HEK293T (cell line): ENCODE data around the gene U2AF1L4.

Experiments used
- CTCF ChIA-PET: fragments of 350-600 bp; formaldehyde crosslinking; extraction: SDS; loops from one replicate; lab custom pipeline; 2021; ENCODE audit warnings: antibody characterized with exemption, inconsistent platforms; lab: Yijun Ruan, JAX
- POLR2A ChIA-PET: fragments of 350-600 bp; formaldehyde crosslinking; extraction: SDS; loops from one replicate; lab custom pipeline; 2020; ENCODE audit warnings: antibody characterized with exemption, inconsistent platforms; lab: Yijun Ruan, JAX
- DNase-seq: peaks from one replicate; pipeline ENCODE4 v3.0.0; 2012; ENCODE audit warnings: mixed read lengths; ENCODE audit errors: extremely low spot score
- ARNT ChIP-seq: fragments of 450-650 bp; IDR thresholded peaks from 2 replicates; pipeline ENCODE4 v1.6.1; 2017; ENCODE audit warnings: mild to moderate bottlenecking
- BHLHE40 ChIP-seq: fragments of 450-650 bp; IDR thresholded peaks from 2 replicates; pipeline ENCODE4 v1.6.1; 2016; ENCODE audit warnings: mild to moderate bottlenecking, moderate library complexity, borderline replicate concordance
- CTBP1 ChIP-seq: fragments of 450-650 bp; IDR thresholded peaks from 2 replicates; pipeline ENCODE4 v1.6.1; 2016; ENCODE audit warnings: borderline replicate concordance
- ELF4 ChIP-seq: fragments of 450-650 bp; IDR thresholded peaks from 2 replicates; pipeline ENCODE4 v1.6.1; 2017; ENCODE audit warnings: antibody characterized with exemption
- FOXA1 ChIP-seq: fragments of 450-650 bp; IDR thresholded peaks from 2 replicates; pipeline ENCODE4 v1.6.1; 2016; ENCODE audit warnings: mild to moderate bottlenecking
- FOXK2 ChIP-seq: fragments of 450-650 bp; IDR thresholded peaks from 2 replicates; pipeline ENCODE4 v1.6.1; 2016; ENCODE audit warnings: mild to moderate bottlenecking
- FOXM1 ChIP-seq: fragments of 450-650 bp; IDR thresholded peaks from 2 replicates; pipeline ENCODE4 v1.6.1; 2017; ENCODE audit warnings: mild to moderate bottlenecking, borderline replicate concordance
- HDGF ChIP-seq: fragments of 450-650 bp; IDR thresholded peaks from 2 replicates; pipeline ENCODE4 v1.6.1; 2017; ENCODE audit warnings: antibody characterized with exemption, borderline replicate concordance
- L3MBTL2 ChIP-seq: fragments of 450-650 bp; conservative IDR thresholded peaks from 2 replicates; pipeline ENCODE4 v1.6.1; 2016; ENCODE audit warnings: mild to moderate bottlenecking
- LEF1 ChIP-seq: fragments of 450-650 bp; IDR thresholded peaks from 2 replicates; pipeline ENCODE4 v1.6.1; 2017; ENCODE audit warnings: mild to moderate bottlenecking, borderline replicate concordance
- NFRKB ChIP-seq: fragments of 450-650 bp; IDR thresholded peaks from 2 replicates; pipeline ENCODE4 v1.6.1; 2016; ENCODE audit warnings: mild to moderate bottlenecking, moderate library complexity
- SP1 ChIP-seq: fragments of 450-650 bp; IDR thresholded peaks from 2 replicates; pipeline ENCODE4 v1.6.1; 2017
- SUZ12 ChIP-seq: fragments of 450-650 bp; IDR thresholded peaks from 2 replicates; pipeline ENCODE4 v1.6.1; 2016; ENCODE audit warnings: mild to moderate bottlenecking
- TARDBP ChIP-seq: fragments of 450-650 bp; IDR thresholded peaks from 2 replicates; pipeline ENCODE4 v1.6.1; 2016
- ZNF384 ChIP-seq: fragments of 450-650 bp; IDR thresholded peaks from 2 replicates; pipeline ENCODE4 v1.6.1; 2016
- TF ChIP-seq, protein P1 (sequence below): fragments of 450-650 bp; IDR thresholded peaks from 2 replicates; pipeline ENCODE4 v1.6.1; 2016

U2AF1L4 gene

DNA sequence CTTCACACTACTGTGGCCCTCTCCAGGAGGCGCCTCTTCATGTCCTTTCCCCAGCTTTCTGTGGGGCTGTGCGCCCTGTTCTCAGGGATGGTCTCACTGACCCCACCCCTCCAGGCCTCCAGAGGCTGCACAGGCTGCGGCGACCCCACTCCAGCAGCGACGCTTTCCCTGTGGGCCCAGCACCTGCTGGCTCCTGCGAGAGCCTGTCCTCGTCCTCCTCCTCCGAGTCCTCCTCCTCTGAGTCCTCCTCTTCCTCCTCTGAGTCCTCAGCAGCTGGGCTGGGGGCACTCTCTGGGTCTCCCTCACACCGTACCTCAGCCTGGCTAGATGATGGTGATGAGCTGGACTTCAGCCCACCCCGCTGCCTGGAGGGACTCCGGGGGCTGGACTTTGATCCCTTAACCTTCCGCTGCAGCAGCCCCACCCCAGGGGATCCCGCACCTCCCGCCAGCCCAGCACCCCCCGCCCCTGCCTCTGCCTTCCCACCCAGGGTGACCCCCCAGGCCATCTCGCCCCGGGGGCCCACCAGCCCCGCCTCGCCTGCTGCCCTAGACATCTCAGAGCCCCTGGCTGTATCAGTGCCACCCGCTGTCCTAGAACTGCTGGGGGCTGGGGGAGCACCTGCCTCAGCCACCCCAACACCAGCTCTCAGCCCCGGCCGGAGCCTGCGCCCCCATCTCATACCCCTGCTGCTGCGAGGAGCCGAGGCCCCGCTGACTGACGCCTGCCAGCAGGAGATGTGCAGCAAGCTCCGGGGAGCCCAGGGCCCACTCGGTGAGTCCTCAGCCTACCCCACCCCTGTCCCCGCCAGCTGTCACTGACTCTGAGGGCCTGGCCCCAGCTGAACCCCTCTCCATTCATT, 41.3 kb upstream of the U2AF1L4 start:
- ChIA-PET CTCF (no interaction called here), POLR2A (no interaction called here)
- TF ChIP-seq HDGF (no peak), SP1 (no peak), ELF4 (no peak)
- no peak for DNase-seq

DNA sequence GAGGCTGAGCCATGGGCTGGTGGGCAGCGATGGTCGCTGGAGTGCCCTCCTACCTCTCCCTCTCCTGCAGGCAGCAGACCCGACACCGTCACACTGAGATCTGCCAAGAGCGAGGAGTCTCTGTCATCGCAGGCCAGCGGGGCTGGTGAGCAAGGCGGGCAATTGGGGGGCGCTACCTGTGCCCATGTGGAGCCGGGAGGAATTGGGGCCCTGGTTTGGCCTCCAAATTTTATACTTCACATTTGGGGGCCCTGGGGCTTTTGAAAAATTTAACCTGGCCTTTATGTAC, 40.1 kb upstream of the U2AF1L4 start:
- DNase-seq, result no peak
- TF ChIP-seq ZNF384 (no peak), FOXK2 (no peak), NFRKB (no peak), ARNT (no peak), TARDBP (no peak), ELF4 (no peak), FOXA1 (no peak), L3MBTL2 (no peak), LEF1 (no peak), FOXM1 (no peak), CTBP1 (no peak), SP1 (no peak), HDGF (no peak), SUZ12 (no peak), BHLHE40 (no peak)
- TF ChIP-seq, protein P1, sequence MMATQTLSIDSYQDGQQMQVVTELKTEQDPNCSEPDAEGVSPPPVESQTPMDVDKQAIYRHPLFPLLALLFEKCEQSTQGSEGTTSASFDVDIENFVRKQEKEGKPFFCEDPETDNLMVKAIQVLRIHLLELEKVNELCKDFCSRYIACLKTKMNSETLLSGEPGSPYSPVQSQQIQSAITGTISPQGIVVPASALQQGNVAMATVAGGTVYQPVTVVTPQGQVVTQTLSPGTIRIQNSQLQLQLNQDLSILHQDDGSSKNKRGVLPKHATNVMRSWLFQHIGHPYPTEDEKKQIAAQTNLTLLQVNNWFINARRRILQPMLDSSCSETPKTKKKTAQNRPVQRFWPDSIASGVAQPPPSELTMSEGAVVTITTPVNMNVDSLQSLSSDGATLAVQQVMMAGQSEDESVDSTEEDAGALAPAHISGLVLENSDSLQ, result no peak
- ChIA-PET CTCF (no interaction called here), POLR2A (no interaction called here)

DNA sequence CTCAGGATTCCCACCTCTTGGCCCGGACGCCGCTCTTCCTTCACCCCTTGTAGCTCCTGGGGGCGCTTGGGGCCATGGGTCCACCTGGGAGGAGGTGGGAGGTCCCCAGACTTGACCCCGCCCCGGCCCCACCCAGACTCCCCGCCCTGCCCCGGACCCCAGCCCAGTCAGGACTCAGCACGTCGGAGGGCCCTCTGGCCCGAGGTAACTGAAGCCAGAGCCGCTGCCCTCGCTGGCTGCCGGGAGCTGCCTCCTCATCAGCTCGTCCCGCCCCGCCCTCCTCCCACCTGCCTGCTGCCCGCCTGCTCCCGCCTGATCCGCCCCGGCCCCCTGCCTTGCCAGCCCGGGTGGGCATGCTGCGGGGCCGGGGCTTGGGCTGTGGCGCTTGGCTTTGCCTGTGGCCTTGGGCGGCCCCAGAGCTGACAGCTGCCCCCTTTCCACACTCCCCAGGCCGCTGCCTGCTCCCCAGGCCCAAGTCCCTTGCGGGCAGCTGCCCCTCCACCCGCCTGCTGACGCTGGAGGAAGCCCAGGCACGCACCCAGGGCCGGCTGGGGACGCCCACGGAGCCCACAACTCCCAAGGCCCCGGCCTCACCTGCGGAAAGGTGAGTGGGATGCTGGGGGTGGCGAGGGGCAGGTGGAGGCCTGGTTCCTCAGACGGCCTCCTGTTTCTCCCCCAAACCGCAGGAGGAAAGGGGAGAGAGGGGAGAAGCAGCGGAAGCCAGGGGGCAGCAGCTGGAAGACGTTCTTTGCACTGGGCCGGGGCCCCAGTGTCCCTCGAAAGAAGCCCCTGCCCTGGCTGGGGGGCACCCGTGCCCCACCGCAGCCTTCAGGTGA, 39.5 kb upstream of the U2AF1L4 start:
- POLR2A ChIA-PET, result no interaction called here
- TF ChIP-seq FOXA1 (no peak), FOXM1 (no peak), NFRKB (no peak), FOXK2 (no peak), CTBP1 (no peak), SP1 (no peak), ARNT (no peak), TARDBP (no peak), BHLHE40 (no peak), ELF4 (no peak), ZNF384 (no peak), LEF1 (no peak), L3MBTL2 (no peak), SUZ12 (no peak), HDGF (no peak)
- TF ChIP-seq, protein P1, result no peak
- no peak for DNase-seq
- CTCF ChIA-PET, result no interaction called here

DNA sequence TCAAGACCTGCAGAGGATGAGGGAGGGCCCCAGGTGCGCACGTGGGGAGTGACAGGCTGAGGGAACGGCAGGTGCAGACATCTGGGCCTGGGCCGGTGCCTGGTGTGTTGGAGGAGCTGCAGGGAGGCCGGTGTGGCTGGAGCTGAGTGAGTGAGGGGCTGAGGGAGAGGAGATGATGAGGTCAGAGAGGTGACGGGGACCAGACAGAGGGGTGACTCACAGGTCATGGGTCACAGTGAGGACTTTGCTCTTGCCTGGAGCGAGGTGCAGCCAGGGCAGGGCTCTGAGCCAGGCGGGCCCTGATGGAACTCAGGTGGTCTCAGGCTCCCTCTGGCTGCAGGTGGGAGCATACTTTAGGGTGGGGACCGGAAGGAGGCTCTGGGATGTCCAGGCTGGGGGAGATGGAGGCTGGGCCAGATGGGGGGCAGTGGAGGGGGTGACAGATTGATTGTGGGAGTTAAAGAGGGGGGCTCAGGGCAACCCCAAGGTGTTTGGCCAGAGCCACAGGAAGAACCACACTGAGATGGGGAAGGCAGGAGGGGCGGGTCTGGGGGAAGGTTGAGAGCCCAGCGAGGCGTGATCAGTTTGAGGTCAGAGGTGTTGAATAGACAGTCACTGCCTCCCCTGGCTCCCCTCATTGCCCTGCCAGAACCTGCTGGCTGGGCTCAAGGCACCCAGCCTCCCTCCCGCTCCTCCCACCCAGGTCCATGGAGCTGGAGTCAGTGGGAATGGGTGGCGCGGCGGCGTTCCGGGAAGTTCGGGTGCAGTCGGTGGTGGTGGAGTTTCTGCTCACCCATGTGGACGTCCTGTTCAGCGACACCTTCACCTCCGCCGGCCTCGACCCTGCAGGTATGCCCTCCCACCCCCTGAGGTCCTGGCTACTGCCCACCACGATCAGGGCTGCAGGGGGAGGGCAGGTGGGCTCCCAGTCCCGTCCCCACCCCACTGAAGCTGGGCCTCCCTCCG, 38.5 kb upstream of the U2AF1L4 start:
- ChIA-PET CTCF (no interaction called here), POLR2A (no interaction called here)
- no peak for TF ChIP-seq BHLHE40
- no peak for TF ChIP-seq SP1
- TF ChIP-seq SUZ12, result no peak
- TF ChIP-seq TARDBP, result no peak
- no peak for TF ChIP-seq HDGF
- TF ChIP-seq, protein P1, result no peak
- TF ChIP-seq FOXK2, result no peak
- no peak for TF ChIP-seq CTBP1
- no peak for TF ChIP-seq NFRKB
- TF ChIP-seq FOXM1, result no peak
- no peak for TF ChIP-seq ARNT
- no peak for TF ChIP-seq L3MBTL2
- DNase-seq, result no peak

DNA sequence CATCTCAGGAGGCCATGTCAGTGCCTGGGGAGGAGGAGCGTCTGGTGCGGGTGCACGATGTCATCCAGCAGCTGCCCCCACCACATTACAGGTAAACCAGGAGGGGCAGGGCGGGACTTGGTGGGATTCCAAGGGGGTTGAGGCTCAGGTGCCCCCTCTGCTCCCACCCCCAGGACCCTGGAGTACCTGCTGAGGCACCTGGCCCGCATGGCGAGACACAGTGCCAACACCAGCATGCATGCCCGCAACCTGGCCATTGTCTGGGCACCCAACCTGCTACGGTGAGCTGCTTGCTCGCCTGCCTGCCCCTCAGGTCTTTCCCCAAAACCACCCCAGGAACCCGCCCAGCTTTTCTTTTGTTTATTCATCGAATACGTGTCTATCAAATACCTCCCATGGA, 37.4 kb upstream of the U2AF1L4 start:
- CTCF ChIA-PET, result no interaction called here

More for the DNA sequence above, 37.4 kb upstream of the U2AF1L4 start:
- no peak for TF ChIP-seq TARDBP
- no peak for TF ChIP-seq ZNF384
- no peak for TF ChIP-seq NFRKB
- TF ChIP-seq BHLHE40, result no peak
- TF ChIP-seq, protein P1, result no peak
- no peak for TF ChIP-seq SP1
- no peak for TF ChIP-seq ARNT
- no peak for TF ChIP-seq FOXK2
- no peak for TF ChIP-seq SUZ12
- no peak for TF ChIP-seq HDGF
- POLR2A ChIA-PET, result interaction anchor here (0.6 kb wide), 1 partner anchor 42 kb away, joined by 3 read pairs; no protein-coding TSS in a partner anchor
- DNase-seq, result no peak
